HT-29 (cell line): Measurements from ENCODE around the gene LRRIQ3. TPM values are rescaled to one million over a fixed set of nuclear protein-coding genes. Genes with fewer than 3 reads are reported as not detected.
"Not testable (repeated sequence)": the region's sequence is repeated elsewhere in the genome, so short reads cannot be mapped to it uniquely, and the experiment has no call there.

Experiments
- DNase-seq: peaks from one replicate; pipeline ENCODE4 v3.0.0-alpha.2; 2015; ENCODE audit warnings: low spot score
- total RNA-seq: library from RNA; depleted of rRNA; stranded (reverse); fragments of >200 nt; shearing (Covaris generic); gene quantifications from 2 replicates; pipeline ENCODE4 v1.2.3, GENCODE V29; 2014; rRNA removed

LRRIQ3 gene, protein sequence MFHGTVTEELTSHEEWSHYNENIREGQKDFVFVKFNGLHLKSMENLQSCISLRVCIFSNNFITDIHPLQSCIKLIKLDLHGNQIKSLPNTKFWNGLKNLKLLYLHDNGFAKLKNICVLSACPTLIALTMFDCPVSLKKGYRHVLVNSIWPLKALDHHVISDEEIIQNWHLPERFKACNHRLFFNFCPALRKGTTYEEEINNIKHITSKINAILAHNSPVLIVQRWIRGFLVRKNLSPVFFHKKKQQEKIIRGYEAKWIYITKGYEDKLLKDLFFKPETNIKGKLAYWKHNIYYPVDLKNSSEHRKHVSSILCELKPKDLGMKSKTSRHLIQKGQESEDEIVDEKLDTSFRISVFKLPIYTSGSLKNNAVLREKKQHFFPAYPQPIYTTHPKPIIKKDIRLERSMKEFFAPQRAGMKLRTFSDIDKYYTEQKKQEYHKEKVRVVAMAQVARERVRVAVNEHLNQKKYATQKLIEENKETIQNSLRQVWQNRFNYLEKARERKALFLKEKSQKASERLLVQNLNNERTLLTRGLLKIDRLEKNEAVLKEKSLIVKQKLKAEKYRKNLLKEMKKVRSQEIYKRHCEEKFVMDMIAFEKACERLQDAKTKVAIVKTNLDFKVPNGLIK
- not detected in 2 replicates for total RNA-seq

DNA sequence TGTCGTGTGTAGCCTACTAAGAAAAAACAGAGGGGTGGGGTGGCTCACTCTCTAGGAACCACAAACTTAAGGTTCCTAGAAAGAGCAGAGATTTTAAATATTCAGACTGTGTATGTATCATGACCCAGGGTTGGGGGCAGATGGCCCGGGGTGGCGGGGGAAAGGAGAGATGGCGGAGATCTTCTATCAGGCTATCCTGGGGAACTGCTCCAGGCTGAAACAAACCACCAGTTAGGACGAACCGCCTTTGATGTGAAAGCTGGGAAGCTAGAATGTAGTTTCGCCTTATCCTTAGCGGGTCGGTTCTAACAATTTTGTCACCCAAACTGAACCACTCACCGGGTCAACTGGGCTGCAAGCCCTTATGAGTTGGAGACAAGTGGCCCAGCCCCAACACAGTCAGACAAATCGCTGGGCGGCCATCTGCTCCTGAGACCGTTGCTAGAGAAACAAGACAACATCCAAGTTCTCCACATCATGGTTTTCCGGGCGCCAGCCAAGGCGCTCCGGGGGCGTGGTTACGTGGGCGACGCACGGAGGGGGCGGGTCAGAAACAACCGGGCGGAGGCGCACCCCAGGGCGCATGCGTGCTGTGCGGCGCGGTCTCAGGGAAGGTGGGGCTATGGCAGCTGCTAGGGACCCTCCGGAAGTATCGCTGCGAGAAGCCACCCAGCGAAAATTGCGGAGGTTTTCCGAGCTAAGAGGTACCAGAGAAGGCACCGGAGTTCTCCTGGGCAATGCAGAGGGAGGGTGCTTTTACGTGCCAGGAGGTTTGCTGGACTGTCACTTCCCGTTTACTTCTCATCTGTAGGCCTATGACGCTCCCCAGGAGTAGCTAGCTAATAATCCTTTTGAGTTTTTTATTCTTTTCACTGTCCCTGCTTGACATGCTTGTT is at the start of gene LRRIQ3, which contains the start of gene FPGT:
Gene LRRIQ3, minus strand, starts transcription at position 520 of the 896 bp plus-strand sequence. CDS start 14,492 bp downstream, outside the sequence.
Gene FPGT, plus strand, starts transcription at position 586 of the 896 bp plus-strand sequence. Its CDS starts 37 bp downstream, at position 623.
- DNase-seq, result peak; percentile 95

DNA sequence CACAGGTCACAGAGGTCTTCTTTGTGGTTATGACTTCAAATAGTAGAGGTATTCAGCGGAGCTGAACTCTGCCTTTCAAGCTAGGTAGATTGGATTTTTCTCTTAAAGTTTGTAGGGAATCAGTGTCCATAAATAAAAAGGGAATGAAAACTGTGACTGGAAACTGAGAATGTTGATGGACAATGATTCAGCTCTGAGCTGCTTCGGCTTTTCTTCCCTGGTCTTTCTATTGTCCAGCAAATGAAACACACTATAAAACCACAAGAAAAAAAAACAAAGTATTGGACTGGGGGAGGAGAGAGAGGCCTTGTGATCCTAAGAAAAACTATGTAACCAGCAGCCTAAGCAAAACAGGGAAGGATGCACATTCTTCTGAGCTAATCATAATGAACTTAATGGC is 48.3 kb upstream of the LRRIQ3 start:
- no peak for DNase-seq

DNA sequence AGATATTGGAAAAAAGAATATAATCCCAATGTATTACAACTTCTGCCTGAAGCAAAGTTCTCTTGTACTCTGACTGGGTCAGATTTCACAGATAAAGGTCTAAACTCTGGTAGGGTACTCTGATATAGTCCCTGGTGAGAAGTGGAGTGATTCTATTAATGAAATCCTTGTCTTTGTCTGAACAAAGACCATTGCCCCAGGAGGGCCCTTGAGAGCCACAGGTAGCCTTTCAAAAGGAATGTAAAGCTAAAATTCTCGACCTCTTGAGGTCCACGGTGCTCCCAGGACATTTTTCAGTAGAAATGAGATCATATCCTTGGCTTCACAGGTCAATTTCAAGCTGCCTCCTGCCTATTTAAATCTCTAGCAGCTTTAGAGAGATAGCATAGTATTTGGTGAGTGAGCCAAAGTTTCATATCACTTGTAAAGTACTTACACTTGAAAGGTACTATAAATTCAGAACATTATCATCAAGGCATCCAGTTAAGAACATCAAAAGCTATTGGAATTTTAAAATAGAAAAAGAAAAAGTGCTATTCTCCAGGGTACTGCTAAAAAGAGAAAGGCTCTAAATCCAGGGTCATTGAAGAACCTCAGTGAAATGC is 47.3 kb upstream of the LRRIQ3 start:
- DNase-seq, result no peak

DNA sequence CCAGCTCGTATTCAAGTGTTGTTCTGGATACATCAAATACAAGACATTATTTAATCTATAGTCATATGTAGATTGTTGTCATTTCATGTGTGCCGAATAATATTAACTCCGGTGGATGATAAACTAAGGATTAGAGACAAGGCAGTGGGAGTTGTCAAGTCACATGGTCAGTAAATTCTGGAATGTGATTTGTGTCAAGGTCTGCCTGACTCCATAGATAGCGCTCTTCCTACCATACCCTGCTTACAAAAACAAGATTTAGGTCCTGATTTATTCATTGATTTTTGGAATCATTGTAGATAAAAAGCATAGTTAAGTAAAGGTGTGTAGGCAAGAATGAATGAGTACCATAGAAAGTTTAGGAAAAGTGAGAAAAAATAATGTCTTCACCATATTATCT is 39.8 kb upstream of the LRRIQ3 start:
- DNase-seq, result no peak

DNA sequence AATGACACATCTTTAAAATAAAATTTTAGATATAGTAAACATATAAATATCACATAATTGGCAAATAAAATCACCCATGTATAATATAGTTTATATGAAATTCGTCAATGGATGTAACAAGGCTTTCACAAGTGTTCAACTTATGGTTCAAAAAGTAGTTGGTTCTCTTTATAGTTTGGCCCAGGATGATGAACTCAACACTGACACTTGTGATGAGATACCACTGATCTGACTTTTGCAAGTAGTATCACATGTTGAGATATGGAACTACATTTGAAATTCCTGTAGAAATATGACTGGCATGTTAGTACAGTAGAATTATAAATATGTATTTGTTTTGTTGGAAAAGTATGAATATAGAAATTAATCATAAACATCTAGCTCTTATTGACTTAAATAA is 39.1 kb upstream of the LRRIQ3 start:
- DNase-seq, result no peak

DNA sequence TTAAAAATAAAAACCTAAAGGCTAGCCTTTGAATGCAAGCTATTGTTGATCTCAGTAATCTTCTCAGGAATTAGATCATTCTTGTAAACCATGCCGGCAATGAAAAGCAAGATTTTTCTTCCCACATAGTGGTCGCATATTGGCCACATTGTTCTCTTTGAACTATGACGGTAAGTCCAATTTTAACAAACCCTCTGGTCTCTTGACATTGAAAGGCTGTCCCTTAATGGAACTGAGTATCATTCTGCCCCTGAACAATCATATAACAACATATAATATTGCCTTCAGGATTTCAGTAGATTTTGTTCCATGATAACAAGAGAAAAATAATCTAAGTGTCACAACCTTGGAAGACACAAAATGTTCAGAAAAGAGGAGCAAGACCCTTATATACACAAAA is 38.5 kb upstream of the LRRIQ3 start:
- no peak for DNase-seq

DNA sequence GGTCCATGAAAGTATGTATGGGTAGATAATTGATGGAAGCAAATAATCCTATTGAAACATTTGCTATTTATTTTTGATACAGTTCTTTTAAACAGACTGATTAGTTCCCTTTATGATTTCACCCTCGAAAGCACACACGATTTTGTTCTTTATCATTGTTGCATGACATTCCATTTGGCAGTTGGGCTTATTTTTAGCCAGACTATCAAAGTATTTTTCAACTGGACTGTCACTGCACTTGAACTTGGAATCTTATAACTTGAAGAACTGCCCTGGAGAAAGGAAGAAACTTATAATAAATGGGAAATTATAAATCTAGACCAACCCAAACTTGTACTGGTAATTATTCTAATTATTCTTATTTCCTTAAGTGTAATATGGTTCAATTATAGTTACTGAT is 37.2 kb upstream of the LRRIQ3 start, which contains the start of gene TNNI3K:
Gene TNNI3K, plus strand, starts transcription at position 235 of the 400 bp plus-strand sequence. Its CDS starts 65 bp downstream, at position 300.
- no peak for DNase-seq

DNA sequence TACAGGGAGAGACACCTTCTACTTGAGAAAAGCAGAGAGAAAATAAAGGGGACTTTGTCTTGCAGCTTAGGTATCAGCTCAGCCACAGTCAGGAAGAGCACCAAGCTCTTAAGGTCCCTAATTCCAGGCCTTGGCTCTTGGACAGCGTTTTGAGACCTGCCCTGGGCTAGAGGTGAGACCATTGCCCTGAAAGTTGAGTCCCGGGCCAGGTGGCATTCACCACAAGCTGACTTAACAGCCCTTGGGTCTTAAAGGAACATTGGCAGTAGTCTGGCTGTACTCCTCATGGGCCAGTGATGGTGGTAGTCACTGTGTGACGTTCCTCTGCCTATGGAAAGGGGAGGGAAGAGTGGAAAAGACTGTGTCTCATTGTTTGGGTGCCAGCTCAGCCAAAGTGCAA is 25.5 kb upstream of the LRRIQ3 start:
- no peak for DNase-seq

DNA sequence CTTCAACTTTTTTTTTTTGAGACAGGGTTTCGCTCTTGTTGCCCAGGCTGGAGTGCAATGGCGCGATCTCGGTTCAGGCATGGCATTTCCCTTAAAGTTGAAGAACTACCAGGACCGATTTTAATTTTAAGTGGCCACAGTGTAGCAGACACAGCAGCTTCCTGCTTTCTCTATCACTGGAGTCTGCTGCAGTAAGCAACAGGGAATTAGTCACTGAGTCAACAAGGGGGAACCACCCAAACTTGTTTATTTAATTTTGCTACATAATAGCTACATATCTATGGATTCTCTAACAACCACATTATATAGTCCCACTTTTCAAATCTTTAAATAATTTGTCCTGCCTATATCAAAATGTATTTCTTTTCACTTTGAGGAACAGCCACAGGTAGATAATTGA is 24.7 kb upstream of the LRRIQ3 start:
- peak; percentile 32 for DNase-seq

DNA sequence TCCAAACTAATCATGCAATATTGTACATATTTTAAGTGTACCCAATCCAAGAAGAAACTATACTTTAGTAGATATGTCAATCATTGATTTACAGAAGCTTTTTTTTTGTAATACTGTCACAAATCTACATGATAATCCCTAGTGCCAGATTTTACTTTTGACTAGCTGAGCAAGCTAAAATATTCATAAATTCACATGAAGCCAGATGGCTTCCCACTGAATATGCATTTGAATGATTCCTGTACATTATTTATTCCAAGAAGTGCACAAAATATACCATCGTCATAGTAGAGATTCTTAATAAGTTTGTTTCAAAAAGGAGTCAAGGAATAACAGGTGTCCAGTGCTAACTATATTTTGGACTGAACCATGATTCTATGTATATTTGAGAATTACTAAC is 17.3 kb upstream of the LRRIQ3 start:
- DNase-seq, result no peak

DNA sequence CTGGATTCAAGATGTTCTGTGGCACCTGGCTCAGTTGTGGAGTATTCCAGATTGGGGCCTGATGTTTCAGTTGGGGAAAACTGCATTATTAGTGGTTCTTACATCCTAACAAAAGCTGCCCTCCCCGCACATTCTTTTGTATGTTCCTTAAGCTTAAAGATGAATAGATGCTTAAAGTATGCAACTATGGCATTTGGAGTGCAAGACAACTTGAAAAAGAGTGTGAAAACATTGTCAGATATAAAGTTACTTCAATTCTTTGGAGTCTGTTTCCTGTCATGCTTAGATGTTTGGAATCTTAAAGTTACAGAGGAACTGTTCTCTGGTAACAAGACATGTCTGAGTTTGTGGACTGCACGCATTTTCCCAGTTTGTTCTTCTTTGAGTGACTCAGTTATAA is 7.3 kb upstream of the LRRIQ3 start:
- no peak for DNase-seq

DNA sequence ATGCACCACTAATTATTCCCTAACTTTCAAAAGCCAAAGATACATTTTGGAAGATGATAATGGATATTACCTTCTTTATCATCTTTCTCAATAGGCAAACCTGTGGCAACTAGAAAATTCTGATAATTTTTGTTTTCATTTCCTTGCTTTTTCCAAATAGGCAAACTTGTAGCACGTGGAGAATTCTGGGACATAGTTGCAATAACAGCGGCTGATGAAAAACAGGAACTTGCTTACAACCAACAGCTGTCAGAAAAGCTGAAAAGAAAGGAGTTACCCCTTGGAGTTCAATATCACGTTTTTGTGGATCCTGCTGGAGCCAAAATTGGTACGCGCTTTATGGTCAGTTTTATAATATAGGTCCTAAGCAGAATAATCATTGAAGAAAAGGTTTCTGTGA is 1.5 kb upstream of the LRRIQ3 start:
- DNase-seq, result no peak

DNA sequence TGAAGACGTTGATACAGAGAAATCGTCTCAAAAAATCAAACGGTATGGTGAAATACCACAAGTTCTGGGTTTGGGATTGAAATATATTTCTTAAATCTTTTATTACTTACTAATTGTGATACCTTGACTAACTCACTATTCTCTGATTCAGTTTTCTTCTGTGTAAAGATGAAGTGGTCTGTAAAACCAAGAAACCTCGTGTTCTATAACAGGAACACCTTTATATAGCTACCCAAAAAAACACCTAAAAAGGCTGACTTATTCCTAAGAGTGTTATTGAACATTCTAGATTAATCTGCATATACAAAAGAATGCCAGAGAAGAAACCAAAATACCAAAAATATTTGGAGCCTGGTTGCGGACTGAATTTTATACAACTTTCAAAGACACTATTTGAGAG is 721 bp downstream of the LRRIQ3 start:
- DNase-seq, result no peak

DNA sequence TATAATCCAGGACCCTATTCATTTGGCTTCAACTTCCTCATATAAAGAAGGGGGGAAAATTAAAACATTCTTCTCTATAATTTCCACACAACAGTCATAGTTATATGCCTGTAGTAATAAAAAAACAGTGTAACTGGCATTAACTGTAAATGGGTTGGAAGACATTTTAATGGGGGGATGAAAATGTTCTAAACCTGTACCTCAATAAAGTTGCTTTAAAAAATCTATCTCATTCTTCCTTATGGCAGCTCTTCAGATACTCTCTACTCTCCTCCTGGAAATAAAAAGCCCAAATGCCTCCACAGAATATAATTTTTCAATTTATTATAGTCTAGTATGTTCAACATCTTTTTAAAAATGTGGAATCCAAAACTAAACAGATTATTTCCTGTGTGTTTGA is 2.6 kb downstream of the LRRIQ3 start:
- DNase-seq, result no peak

DNA sequence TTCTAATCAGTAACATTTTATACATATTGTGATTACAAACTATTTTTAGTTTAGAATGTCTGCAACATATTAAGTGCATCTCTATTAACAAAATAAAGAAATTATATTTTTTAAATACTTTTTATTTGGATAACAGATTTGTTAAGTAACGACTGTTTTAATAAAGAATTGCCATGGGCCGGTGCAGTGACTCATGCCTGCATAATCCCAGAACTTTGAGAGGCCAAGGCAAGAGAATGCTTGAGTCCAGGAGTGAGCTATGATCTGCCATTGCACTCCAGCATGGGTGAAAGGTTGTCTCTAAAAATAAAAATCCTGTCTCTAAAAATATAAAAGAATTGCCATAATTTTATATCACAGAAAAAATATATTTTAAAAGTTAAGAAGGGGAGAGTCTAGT is 4.1 kb downstream of the LRRIQ3 start:
- no peak for DNase-seq

DNA sequence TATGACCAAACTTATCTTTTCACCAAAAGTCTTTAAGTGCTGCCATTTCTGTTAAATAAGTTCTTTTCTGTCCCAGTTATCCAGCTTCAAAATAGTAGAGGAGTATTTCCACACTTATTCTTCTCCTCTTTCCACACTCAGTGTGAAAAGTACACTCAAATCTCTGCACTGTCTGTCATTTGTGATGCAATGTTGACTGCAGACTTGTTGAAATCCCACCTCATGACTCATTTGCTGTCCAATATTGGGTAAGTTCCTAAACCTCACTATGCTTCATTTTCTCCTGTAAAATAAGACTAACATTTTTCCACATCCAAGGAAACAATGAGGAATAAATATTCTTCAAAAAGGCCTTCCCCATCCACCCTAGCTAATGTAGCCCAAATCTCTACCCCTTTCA is 17.5 kb downstream of the LRRIQ3 start:
- DNase-seq, result no peak

DNA sequence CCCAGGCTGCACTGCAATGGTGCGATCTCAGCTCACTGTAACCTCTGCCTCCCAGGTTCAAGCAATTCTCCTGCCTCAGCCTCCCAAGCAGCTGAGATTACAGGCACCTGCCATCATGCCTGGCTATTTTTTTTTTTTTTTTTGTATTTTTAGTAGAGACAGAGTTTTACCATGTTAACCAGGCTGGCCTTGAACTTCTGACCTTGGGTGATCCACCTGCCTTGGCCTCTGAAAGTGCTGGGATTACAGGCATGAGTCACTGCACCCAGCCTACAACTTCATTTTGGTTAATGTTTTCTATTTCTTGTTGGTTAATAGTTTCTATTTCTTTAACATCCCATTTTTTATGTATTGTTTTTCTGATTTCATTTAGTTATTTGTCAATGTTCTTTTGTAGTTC is 23.6 kb downstream of the LRRIQ3 start:
- not testable (repeated sequence) for DNase-seq

DNA sequence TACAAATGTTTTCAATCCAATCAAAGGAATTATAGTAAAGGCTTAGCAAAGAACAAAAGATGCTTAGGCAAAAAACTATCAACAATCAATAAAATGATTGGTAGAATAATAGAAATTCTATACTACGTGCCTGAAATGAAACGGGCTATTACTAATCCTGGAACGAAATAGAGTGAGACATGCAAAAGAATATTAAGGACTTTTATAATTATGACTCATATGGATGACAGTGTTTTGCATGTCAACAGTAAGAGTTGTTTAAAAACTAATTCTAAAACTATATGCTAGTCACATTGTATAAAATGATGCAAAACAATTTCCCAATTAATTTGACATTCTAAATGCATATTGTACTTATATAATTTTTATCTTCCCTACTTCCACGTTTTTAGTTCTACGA is 35.6 kb downstream of the LRRIQ3 start:
- DNase-seq, result no peak

DNA sequence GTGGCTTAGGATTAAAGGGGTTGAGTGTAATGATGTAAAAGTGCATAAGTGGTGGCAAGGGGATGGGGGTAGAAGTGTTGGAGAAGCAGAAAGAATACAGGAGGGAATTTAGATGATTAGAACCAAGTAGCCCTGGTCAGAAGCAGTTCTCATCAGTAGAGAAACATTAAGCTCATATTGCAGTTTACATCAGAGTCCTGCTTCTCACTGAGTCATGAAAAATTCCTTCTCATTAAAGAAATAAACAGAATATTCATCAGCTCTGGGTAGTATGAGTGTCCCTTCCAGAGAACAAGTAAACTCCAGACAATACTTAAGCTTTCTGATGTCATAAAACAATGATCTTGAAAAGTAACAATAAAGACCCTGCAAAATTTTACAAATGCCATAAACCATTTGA is 36.5 kb downstream of the LRRIQ3 start:
- no peak for DNase-seq

DNA sequence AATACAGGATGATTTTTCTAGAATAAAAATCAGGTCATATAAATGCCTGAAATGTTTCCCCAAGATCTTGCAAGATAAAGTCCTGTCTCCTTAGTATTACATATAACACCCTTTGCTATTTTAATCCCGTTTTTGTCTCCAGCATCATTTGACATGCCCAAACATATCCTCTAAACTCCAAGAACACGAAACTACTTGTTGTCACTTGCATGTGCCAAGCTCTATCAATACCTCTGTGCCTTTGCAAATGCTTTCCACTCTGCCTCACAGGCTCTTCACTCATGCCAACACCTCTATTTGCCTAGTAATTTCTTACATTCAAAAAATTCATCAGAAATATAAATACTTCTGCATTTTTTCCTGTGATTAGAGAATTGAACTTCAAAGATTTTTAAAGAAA is 37.9 kb downstream of the LRRIQ3 start:
- no peak for DNase-seq

DNA sequence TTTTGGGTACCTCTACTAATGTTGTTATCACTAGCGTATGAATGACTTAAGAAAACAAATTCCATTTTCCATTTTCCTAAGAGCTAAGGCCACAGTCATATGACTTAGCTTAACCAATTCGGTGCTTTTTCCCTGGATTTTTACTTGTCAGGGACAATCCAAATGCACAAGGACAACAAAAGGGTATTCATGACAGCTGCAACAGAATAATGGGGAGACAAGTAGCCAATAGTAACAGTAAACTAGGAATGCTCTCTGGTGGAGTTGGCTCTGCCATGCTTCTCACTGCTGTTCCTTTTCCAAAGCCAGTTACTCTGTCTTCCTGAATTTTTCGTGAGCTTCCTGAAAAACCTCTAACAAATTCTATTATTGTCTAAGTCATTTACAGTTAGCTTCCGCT is 52.9 kb downstream of the LRRIQ3 start:
- DNase-seq, result no peak

DNA sequence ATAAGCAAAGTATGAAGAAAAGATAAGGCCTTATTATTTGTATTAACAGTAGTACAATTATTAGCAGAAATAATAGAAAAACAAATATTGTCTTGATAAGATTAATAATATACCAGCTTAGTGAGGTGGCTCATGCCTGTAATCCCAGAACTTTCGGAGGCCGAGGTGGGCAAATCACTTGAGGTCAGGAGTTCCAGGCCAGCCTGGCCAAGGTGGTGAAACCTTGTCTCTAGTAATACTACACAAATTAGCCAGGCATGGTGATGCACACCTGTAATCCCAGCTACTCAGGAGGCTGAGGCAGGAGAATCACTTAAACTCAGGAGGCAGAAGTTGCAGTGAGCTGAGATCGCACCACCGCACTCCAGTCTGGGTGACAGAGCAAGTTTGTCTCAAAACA is 80.6 kb downstream of the LRRIQ3 start:
- DNase-seq, result not testable (repeated sequence)
